ENCODE measurements around the gene HOXA7. TPM values are rescaled to one million over a fixed set of nuclear protein-coding genes. Genes with fewer than 3 reads are reported as not detected.

HOXA7 gene
- total RNA-seq, 1 donor from 2014 or later: not detected

- DNase-seq (ENCODE audit: low read depth) (no peak), FAIRE-seq (no peak)
- TF ChIP-seq, protein P1, sequence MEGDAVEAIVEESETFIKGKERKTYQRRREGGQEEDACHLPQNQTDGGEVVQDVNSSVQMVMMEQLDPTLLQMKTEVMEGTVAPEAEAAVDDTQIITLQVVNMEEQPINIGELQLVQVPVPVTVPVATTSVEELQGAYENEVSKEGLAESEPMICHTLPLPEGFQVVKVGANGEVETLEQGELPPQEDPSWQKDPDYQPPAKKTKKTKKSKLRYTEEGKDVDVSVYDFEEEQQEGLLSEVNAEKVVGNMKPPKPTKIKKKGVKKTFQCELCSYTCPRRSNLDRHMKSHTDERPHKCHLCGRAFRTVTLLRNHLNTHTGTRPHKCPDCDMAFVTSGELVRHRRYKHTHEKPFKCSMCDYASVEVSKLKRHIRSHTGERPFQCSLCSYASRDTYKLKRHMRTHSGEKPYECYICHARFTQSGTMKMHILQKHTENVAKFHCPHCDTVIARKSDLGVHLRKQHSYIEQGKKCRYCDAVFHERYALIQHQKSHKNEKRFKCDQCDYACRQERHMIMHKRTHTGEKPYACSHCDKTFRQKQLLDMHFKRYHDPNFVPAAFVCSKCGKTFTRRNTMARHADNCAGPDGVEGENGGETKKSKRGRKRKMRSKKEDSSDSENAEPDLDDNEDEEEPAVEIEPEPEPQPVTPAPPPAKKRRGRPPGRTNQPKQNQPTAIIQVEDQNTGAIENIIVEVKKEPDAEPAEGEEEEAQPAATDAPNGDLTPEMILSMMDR (IDR thresholded peaks at IDR 0.05; ENCODE audit: insufficient read depth, low read length, severe bottlenecking): no peak
- Histone ChIP-seq H3K27me3 (ENCODE audit: control insufficient read depth, insufficient read depth, low read length) (peaks cover 82% of the 10 kb centered on the region), H3K36me3 (ENCODE audit: control insufficient read depth, insufficient read depth, low read length) (no peaks in the 10 kb centered on the region), H3K4me3 (ENCODE audit: low read depth, low read length) (no peak overlapping the region)
Observed at GRCh38 chr7:27125986-27126394, 30.5 kb downstream of the HOXA7 start.

- TF ChIP-seq, protein P1 (IDR thresholded peaks at IDR 0.05; ENCODE audit: insufficient read depth, low read length, severe bottlenecking): no peak
- FAIRE-seq (no peak), DNase-seq (ENCODE audit: low read depth) (no peak)
- H3K36me3 ChIP-seq (ENCODE audit: control insufficient read depth, insufficient read depth, low read length): no peaks in the 10 kb centered on the region
- peaks cover 83% of the 10 kb centered on the region for H3K27me3 ChIP-seq (ENCODE audit: control insufficient read depth, insufficient read depth, low read length)
- H3K4me3 ChIP-seq (ENCODE audit: low read depth, low read length): no peak overlapping the region
Observed at GRCh38 chr7:27124902-27125689, 31.4 kb downstream of the HOXA7 start.

DNA sequence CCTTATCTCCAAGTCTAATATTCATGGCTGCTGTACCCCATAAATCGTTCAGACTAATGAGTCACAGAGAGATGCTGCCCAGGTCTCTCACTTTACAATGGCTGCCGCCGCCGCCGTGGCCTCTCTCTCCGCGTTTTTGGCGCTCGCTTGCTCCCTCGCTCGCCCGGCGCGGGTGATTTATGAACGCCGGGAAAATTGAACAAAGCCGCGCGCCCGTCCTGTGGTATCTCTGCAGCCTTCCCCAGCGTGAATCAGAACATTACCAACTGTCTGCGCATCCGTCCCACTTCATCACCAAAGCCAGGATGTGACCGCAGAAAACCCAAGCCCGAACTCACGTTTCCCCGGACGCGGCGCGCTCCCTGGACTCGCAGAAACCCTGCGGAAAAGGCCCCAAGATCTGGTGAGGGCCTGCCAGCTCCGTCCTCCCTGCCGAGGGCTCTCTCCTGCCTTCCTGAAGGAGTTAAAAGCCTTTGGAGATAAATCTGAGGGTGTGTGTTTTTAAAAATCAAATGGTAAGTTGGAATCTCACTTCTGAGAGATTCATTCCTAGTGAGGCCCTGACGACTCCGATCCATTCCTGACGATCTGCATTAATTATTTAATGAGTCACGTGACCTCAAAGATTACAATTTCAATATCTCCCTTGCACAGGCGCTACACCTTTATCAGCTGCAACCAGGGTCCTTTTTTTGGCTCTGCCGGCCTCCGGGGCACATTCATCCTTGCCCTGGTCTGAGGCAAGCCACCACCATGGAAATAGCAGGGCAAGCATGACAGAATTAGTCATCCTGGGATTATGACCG lies 32.2 kb downstream of the HOXA7 start:
- no peak overlapping the region for H3K4me3 ChIP-seq (ENCODE audit: low read depth, low read length)
- DNase-seq (ENCODE audit: low read depth) (no peak), FAIRE-seq (no peak)
- no peaks in the 10 kb centered on the region for H3K36me3 ChIP-seq (ENCODE audit: control insufficient read depth, insufficient read depth, low read length)
- H3K27me3 ChIP-seq (ENCODE audit: control insufficient read depth, insufficient read depth, low read length): peaks cover 81% of the 10 kb centered on the region
- TF ChIP-seq, protein P1 (IDR thresholded peaks at IDR 0.05; ENCODE audit: insufficient read depth, low read length, severe bottlenecking): no peak

- no peak for DNase-seq (ENCODE audit: low read depth)
Observed at GRCh38 chr7:27123477-27124053, 32.9 kb downstream of the HOXA7 start.

GRCh38 chr7:27123007-27123476 lies 33.4 kb downstream of the HOXA7 start:
- FAIRE-seq: no peak
- no peak for DNase-seq (ENCODE audit: low read depth)
- no peak overlapping the region for H3K4me3 ChIP-seq (ENCODE audit: low read depth, low read length)

More at GRCh38 chr7:27123477-27124053, 32.9 kb downstream of the HOXA7 start:
- FAIRE-seq: no peak
- TF ChIP-seq, protein P1 (IDR thresholded peaks at IDR 0.05; ENCODE audit: insufficient read depth, low read length, severe bottlenecking): no peak
- no peaks in the 10 kb centered on the region for H3K36me3 ChIP-seq (ENCODE audit: control insufficient read depth, insufficient read depth, low read length)
- H3K27me3 ChIP-seq (ENCODE audit: control insufficient read depth, insufficient read depth, low read length): peaks cover 80% of the 10 kb centered on the region
- H3K4me3 ChIP-seq (ENCODE audit: low read depth, low read length): no peak overlapping the region

More at GRCh38 chr7:27123007-27123476, 33.4 kb downstream of the HOXA7 start:
- H3K27me3 ChIP-seq (ENCODE audit: control insufficient read depth, insufficient read depth, low read length): peaks cover 78% of the 10 kb centered on the region
- TF ChIP-seq, protein P1 (IDR thresholded peaks at IDR 0.05; ENCODE audit: insufficient read depth, low read length, severe bottlenecking): no peak
- H3K36me3 ChIP-seq (ENCODE audit: control insufficient read depth, insufficient read depth, low read length): no peaks in the 10 kb centered on the region
